Measurements from ENCODE around the gene HADHB.
"Not testable (repeated sequence)": the region's sequence is repeated elsewhere in the genome, so short reads cannot be mapped to it uniquely, and the experiment has no call there.

Gene HADHB

DNA sequence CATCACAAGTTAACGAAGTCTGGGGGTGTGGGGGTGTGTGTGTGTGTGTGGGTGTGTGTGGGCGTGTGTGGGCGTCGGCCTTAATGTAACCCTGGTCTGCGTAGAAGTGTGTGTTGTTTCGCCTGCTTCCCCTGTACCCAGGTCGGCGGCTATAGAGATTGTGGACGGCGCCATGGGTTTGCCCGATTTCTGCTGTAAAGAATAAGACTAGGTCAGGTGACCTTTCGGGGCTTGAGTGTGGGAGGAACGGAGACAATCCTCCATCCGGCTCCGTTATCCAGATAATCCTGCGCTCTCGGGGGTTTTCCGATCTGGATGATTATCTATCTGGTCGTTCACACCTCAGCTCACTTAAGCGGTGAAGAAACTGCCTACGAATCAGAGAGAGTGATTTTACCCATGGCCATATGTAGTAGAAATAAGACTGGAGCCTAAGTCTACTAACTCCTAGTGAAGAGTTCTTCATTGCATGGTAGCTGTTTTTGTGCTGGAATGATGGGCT is 543 bp downstream of the HADHB start:
- DNase-seq = peak; percentile 10 to 82 (median 37)

DNA sequence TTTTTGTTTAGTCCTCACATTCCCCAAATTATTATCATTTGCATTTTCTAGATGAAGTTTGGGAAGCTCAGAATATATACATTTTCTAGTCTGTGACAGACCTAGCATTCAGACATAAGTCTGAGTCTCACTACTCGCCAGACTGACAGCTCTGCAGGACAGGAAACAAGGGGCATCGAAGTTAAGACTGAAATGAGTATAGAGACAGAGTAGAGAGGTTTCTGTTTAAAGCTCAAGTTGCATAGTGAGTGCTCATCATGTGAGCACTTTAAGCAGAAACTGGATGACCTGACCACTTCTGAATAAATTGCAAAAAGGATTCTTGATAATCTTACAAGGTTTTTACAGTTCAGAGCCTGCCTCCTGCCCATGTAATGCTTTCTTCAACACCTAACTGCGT is 1.1 kb downstream of the HADHB start:
- peak in 1 of 5 experiments; percentile 76 for DNase-seq

DNA sequence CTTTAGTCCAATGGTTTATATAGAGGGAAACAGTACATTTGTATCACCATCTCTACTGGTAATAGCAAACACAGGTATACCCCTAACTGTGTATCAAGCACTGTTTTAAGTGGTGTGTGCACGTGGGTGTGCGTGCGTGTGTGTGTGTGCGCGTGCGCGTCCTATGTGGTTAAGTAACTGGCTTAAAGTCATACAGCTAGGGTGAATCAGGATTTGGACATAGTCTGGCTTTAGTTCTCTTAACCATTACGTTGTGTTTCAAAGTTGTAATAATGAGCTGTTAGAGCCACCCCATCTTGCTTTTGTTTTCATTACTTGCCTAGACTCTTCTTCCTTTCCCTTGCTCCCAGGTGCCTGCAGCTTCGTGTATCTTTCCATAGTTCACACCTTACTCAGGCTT is 2.1 kb downstream of the HADHB start:
- peak in 1 of 5 experiments; percentile 66 for DNase-seq

DNA sequence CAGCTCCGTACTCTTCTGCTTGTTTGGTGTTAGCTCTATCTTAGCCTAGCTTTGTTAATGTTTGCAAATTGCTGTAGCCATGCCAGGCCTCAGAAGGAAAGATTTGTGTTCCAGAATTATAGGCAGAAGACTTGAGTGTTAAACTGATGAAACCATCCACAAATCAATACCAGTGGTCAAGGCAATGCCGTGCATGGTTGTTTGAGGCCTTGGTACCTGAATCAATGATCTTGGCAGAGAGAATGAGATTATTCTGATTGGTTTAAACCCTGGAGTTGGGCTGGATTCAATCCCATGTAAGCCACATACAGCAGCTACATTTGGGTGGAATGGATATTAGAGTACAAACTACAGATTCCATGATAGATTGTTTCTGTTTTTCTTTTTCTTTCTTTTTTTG is 4.9 kb downstream of the HADHB start:
- no peak for DNase-seq

DNA sequence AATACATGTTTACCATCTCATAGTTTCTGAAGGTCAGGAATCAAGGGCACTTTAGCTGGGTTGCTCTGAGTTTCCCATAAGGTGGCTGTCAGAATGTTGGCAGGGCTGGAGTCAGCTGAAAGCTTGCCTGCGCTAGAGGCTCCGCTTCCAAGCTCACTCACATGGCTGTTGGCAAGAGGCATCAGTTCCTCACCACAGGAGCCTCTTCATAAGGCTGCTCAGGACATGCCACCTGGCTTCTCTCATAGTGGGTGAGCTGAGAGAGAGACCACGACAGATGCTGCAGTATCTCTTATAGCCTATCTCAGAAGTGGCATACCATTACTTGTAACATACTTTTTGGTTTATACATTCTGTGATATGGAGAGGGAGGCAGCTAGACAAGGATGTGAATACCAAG is 7.2 kb downstream of the HADHB start:
- peak in 1 of 5 experiments; percentile 53 for DNase-seq

DNA sequence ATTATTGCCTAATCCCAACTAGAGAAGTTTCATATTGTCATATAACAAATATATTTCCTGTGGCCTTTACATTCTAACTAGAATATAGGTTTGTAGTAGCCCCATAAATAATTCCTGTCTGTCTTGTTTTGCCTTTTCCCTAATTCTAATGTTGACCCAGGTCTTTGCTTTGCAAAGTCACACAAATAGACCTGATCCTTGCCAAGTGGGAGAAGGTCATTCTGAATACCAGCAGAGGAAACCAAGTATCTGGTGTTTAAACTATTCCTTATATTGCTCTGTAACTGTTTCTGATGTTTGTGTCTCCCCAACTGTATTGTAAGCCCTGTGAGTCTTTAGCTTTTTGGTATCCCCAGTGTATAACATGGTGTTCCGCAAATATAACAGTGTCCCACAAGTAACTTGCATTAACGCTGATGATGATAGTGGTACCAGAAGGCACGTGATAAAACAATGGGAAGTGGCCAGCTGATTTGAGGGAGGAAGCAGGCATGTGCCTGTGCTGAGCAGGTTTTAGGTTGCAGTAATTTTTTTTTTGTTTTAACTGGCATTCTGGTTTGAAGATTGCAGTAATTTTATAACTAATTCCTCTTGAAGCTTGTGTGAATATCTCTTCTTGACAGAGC is 11.1 kb downstream of the HADHB start:
- DNase-seq = no peak

DNA sequence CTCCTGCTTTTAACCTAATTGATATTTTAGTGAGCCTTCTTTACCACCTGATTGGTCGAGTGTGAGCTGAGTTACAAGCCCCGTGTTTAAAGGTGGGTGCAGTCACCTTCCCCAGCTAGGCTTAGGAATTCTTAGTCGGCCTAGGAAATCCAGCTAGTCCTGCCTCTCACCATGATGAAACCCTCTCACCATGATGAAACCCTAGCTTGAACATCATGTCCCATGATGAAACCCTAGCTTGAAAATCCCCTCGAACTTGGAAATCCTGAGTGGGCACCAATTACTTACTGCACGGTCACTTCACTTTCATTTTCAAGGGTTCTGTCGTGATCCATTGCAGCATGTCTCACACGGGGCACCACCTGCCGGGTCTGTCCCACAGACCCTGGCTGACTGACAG is 14.1 kb downstream of the HADHB start:
- DNase-seq = not testable (repeated sequence)

DNA sequence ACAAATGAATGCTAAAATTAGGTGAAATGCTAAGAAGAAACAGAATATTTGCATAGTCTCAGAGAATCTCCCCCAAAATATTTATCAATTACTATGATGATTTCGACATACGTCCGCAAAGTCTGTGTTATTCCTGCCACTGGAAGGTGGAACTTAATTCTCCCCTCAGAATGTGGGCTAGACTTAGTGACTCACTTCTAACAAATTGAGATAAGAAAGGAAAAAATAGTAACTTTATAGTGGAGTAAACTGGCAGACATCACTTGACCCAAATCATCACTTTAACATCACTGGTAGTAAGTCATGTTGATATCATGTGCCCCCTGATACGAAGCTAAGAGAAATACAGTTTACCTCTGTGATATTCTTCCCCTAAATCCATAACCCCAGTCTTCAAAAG is 23.5 kb downstream of the HADHB start:
- DNase-seq = no peak

DNA sequence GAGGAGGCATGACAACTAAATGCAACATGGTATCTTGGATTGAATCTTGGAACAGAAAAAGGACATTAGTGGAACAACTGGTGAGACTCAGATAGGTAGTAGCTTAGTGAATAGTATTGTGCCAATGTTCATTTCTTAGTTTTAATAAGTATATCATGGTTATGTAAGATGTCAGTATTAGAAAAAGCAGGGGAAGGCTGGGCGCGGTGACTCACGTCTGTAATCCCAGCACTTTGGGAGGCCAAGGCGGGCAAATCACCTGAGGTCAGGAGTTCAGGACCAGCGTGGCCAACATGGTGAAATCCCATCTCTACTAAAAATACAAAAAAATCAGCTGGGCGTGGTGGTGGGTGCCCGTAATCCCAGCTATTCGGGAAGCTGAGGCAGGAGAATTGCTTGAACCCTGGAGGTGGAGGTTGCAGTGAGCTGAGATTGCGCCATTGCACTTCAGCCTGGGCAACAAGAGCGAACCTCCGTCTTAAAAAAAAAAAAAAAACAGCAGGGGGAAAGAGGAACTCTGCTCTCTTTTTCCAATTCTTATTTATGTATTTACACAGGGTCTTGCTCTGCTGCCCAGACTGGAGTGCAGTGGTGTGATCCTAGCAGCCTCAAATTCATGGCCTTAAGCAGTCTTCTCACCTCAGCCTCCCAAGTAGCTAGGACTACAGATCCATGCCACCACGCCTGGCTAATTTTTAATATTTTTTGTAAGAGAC is 24.1 kb downstream of the HADHB start:
- not testable (repeated sequence) for DNase-seq

DNA sequence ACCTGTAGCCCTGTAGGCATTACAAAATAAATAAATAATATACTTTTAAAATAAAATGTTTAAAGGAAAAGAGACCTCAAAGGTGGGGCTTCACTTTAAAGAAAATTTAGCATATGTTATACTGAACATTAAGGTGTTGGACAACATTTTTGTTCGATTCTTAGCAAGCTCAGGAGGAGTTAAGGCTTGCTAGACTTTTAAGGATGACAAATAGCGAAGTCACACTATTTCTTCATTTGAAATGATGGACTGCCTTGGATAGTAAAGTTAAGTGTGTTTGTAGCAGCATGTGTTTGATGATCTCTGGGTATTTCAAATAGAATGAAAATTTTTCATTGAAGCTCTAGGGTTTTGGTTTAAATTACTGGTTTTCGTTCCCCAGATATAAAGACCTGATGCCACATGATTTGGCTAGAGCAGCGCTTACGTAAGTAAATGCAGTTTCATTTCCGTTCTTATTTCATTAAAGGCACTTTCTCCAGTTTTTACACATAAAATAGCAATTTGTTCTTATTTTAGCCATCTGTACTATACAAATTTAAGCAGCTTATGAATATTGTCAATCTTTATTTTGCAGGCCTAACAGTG is 24.9 kb downstream of the HADHB start:
- no peak for DNase-seq

DNA sequence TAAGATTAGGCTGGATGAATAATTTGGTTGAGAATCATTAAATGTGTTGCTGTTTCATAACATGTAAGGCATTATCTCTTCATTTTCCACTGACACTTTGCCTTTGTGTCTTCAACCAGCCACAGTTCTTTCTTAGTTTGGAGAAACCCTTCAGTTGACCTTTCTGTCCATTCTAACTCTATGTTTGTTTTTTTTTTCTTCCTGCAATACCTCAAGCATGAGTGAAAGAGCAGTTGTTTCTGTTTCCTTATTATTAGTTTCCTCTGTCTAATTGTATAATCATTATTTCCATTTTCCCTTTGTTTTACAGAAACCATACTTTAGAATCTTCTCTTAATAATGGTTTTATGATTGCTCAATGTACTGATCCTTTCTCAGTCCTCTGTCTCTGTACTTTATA is 25.6 kb downstream of the HADHB start:
- DNase-seq = no peak

DNA sequence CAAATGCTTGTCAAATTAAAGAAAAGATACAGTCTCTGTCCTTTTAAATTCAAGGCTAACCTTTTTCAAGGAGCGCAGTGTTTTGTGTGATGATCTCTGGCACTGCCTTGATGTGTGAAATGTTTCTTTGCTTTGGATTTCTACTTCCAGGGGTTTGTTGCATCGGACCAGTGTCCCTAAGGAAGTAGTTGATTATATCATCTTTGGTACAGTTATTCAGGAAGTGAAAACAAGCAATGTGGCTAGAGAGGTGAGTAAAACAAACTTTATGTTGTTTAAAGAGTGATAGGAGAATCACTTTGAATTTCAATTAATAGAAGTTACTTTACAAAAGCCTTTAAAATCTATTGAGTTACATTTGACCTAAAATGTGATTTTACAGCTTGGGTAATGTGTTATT is 28.8 kb downstream of the HADHB start:
- no peak for DNase-seq

DNA sequence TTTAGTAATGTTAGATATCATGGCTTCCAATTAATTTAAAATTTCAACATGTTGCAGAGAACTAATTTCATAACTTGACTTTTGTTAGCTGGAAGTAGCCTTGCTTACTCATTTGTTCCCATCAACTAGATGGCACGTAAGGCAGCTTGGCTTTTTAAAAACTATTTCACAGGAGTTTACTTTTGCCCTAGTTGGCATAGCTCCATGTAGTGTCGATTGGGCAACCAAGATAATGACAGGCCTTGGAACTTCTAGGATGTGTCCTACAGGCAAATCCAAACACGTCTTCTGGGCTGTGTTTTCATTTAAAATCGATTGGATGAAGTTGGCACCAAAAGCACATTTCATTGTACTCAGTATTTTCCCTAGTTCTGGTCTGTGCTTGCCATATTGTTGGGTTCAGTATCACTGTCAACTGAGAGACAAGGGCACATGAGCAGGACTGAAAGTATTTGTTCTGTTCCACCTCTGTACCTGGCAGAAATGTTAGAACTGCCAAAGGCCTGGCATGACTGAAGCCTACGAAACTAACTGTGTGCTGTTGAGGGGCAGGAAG is 29.4 kb downstream of the HADHB start:
- DNase-seq = peak in 1 of 5 experiments; percentile 22

DNA sequence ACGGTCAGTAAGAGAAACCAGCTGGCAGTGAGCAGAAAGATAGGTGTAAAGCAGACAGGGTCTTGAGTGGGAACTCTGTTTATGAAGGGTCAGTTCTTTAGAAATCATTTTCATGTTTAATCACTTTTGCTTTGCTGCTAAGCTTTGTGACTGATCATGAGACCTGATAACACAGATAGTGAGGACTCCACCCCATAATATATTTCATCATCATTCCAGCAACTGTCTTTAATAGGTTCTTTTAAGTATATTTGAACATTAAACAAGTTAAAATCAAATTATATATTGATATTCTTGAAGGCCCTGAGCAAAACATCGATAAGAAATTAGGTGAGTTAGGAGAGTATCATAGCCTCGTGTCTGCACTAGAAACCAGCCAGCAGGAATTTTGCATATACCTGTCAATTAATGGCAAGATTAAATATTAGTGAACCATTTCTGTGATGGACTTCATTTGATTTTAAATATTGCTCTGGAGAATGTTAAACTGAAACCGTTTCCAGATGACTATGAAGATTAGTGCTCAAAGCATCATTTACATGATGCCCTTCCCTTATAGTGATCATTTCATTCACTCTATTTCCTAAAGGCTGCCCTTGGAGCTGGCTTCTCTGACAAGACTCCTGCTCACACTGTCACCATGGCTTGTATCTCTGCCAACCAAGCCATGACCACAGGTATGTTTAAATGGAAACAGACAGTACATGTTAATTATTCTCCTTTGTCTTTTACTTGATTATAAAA is 31.9 kb downstream of the HADHB start:
- DNase-seq = peak in 1 of 5 experiments; percentile 9

DNA sequence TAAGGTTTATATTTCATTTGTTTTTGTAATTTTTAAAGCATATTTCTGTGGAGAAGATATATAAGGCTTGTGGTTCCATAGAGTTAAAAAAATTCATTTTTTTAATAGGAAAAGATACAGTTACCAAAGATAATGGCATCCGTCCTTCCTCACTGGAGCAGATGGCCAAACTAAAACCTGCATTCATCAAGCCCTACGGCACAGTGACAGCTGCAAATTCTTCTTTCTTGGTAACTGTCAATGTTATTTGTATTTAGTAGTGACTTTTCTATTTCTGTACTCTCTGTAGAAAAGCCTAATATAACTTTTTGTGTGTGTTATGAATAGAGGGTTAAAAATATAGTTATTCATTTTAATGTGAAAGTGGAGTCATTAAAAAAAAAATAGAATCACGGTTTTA is 35.1 kb downstream of the HADHB start:
- no peak for DNase-seq

DNA sequence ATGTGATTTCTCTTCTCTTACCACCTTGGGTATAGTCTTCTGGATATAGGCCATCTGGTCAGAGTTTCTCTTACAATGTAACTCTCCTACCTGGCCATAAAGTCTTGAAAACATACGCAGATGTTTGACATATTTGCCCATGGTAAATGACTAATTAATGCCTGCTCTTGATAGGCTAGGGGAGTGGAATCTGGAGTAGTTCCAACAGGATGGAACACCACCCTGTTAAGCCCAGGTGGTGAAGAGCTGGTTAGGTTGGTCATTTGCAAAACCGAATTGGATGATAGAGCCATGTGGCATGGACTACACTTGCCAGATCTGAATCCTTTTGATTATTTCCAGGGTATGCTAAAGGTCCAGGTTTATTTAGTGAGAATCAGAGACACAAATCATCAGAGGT is 36.5 kb downstream of the HADHB start:
- DNase-seq = no peak

DNA sequence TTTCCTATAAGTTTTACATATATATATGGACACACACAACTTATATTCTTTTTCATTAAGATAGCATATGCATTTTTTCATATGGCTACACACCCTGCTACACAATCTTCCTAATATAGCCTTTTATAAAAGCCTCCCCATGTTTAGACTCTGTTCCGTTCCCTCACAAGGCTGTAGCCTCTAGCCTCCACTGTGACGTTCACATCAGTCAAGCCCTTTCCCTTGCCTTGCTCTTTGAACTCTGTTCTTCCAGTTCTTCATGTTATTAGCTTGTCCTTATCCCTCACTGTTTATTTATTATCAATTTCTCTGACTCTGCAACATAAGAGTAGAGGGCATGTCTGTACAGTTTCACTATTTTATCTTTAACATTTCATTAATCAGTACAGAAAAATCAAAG is 38.9 kb downstream of the HADHB start:
- no peak for DNase-seq

DNA sequence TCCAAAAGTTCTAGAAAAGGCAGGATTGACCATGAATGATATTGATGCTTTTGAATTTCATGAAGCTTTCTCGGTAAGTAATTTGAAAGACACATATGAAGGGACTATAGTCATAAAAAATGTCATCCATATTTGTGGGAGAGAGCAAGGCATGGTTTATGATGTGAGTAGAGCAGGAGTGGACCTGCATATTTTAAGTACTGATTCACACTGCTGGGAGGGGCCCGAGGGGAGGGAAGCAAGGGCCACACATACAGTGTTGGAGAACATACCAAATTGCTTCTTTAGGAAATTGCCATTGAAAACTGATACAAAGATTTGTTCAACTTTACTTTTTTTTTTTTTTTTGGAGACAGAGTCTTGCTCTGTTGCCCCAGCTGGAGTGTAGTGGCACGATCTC is 39.4 kb downstream of the HADHB start:
- DNase-seq = no peak

DNA sequence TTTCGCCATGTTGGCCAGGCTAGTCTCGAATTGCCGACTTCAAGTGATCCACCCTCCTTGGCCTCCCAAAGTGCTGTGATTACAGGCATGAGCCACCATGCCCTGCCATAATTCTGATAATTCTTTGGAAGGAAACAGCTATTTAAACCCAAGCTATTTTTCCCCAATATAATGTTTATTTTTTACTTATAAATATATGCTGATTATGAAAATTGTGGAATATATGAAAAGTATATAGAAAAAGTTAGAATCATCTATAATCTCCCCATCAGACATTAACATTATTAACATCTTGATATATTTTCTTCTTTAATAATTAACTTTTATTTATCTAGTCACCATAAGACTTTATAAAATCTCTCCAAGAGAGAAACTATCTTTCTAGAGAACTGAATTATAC is 41.2 kb downstream of the HADHB start:
- DNase-seq = no peak

DNA sequence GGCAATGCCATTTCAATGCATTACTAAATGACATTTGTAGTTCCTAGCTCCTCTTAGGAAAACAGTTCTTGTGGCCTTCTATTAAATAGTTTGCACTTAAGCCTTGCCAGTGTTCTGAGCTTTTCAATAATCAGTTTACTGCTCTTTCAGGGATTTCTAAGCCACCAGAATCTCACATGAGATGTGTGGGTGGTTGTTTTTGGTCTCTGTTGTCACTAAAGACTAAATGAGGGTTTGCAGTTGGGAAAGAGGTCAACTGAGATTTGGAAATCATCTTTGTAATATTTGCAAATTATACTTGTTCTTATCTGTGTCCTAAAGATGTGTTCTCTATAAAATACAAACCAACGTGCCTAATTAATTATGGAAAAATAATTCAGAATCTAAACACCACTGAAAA is 45.3 kb downstream of the HADHB start:
- no peak for DNase-seq

DNA sequence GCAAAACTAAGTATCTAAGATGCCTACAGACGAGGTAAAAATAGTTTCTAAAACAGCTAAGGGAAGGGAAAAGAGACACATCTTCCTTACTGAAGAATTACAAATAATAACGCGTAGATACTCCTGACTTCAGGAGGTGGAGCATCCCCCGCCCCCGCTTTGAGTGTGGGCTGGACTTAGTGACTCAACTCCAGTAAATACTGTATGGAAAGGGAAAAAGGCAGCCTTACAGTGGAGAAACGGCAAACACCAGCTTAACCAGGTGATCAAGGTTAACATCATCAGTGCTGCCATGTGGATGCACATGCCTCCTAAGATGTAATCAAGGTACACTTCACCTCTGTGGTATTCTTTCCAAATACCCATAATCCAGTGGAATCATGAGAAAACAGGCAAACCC is 47.9 kb downstream of the HADHB start:
- no peak for DNase-seq

DNA sequence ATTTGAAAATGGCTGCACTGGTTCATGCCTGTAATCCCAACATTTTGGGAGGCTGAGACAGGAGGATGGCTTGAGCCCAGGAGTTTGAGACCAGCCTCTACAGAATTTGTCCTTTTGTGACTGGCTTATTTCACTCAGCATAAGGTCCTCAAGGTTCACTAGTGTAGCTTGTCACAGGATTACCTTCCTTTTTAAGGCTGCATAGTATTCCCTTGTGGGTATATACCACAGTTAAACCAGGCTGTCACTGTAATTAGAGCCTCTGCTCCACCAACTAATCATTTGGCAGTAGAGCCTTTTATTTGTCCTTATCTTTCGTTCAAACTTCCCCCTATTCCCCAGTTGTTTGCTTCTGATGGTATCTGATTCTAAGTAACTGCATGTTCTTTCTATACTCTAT is 50.8 kb downstream of the HADHB start:
- DNase-seq = no peak

DNA sequence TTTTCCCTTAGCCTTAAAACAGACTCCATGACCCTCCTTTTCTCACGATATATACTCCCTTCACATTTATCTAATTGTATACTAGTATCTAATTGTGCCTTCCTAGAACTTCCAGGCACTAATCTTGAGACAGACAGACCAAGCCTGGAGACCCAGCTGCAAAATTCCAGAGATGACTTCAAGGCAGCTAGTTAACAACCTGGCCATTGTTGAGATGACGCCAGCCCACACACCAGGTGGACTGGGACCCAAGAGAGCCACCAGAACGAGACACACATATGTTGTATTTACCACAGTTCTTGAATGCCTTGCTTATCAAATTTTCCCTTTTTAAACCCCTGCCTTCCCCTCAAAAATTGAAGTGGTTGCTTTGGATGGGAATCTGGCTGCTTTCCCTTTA is 52.3 kb downstream of the HADHB start:
- no peak for DNase-seq
